Chondrocyte (in vitro differentiated cells): ENCODE measurements around the gene IQCE. TPM values are rescaled to one million over a fixed set of nuclear protein-coding genes. Genes with fewer than 3 reads are reported as not detected.
A peak's percentile ranks its signal among the peaks of the same experiment; 100 is the strongest.

Source experiments
- DNase-seq: peaks from one replicate; pipeline ENCODE4 v3.0.0; 2021; ENCODE audit warnings: mixed read lengths, low spot score
- H3K27ac Mint-ChIP-seq: one replicate; pipeline ENCODE4 v1.8.0; 2021; ENCODE audit warnings: mild to moderate bottlenecking, moderate library complexity, mixed read lengths; ENCODE audit not compliant: unreplicated experiment
- H3K27me3 Mint-ChIP-seq: 2 replicates; pipeline ENCODE4 v1.8.0; 2021; ENCODE audit warnings: low read depth, mixed read lengths
- H3K36me3 Mint-ChIP-seq: 2 replicates; pipeline ENCODE4 v1.8.0; 2021; ENCODE audit warnings: low read depth, mixed read lengths
- H3K4me1 Mint-ChIP-seq: 2 replicates; pipeline ENCODE4 v1.8.0; 2021; ENCODE audit warnings: low read depth, mild to moderate bottlenecking, mixed read lengths
- H3K4me3 Mint-ChIP-seq: one replicate; pipeline ENCODE4 v1.8.0; 2021; ENCODE audit warnings: mild to moderate bottlenecking, moderate library complexity, mixed read lengths; ENCODE audit not compliant: unreplicated experiment
- H3K9me3 Mint-ChIP-seq: 2 replicates; pipeline ENCODE4 v1.8.0; 2021; ENCODE audit warnings: low read depth, mixed read lengths
- CTCF ChIP-seq: fragments of 200-600 bp; sonication (generic); IDR thresholded peaks from 2 replicates; pipeline ENCODE4 v1.5.0; 2021; ENCODE audit warnings: antibody characterized with exemption, mild to moderate bottlenecking, moderate library complexity
- long read RNA-seq: library from polyadenylated mRNA; stranded (forward); transcript quantifications from one replicate; pipeline ENCODE4 v2.0.0, GENCODE V29; 2021
- total RNA-seq: library from RNA; stranded (reverse); gene quantifications from 3 replicates; pipeline ENCODE4 v1.2.1, GENCODE V29; 2021

The IQCE gene
- 9.3 to 20.2 TPM (median 10.0 TPM) in 3 replicates for total RNA-seq
- long read RNA-seq, partial matches to known transcripts: 0 of 8 reads
- long read RNA-seq, other reads (novel, unspliced or antisense): 6 of 8 reads

- Mint-ChIP-seq H3K9me3 (no peaks in the 10 kb centered on the region), H3K4me3 (peak within 1 kb of the TSS; percentile 68), H3K27me3 (no peaks in the 10 kb centered on the region), H3K27ac (peak within 1 kb of the TSS; percentile 59), H3K4me1 (peaks cover 30% of the 10 kb centered on the region), H3K36me3 (no peaks in the 10 kb centered on the region)
- DNase-seq: peak; percentile 97
- TF ChIP-seq CTCF: peak; percentile 24
Measured at GRCh38 chr7:2558629-2559282, at the start of gene IQCE. Gene IQCE (plus strand): TSS chr7:2558979. CDS start chr7:2559182, 203 bp downstream.

- Mint-ChIP-seq H3K9me3 (no peaks in the 10 kb centered on the region), H3K27me3 (no peaks in the 10 kb centered on the region), H3K27ac (no peak overlapping the region), H3K4me3 (no peak overlapping the region), H3K36me3 (no peaks in the 10 kb centered on the region), H3K4me1 (peaks cover 22% of the 10 kb centered on the region)
- TF ChIP-seq CTCF: no peak
- no peak for DNase-seq
Measured at GRCh38 chr7:2509298-2509906, 49.4 kb upstream of the IQCE start.

GRCh38 chr7:2510130-2510776 is 48.5 kb upstream of the IQCE start:
- no peaks in the 10 kb centered on the region for H3K36me3 Mint-ChIP-seq
- H3K27ac Mint-ChIP-seq: no peak overlapping the region
- no peak for DNase-seq
- H3K4me3 Mint-ChIP-seq: no peak overlapping the region
- H3K27me3 Mint-ChIP-seq: no peaks in the 10 kb centered on the region
- no peak for TF ChIP-seq CTCF
- no peaks in the 10 kb centered on the region for H3K9me3 Mint-ChIP-seq
- H3K4me1 Mint-ChIP-seq: peaks cover 22% of the 10 kb centered on the region

GRCh38 chr7:2510909-2511768 is 47.6 kb upstream of the IQCE start:
- Mint-ChIP-seq H3K9me3 (no peaks in the 10 kb centered on the region), H3K4me3 (no peak overlapping the region), H3K27ac (no peak overlapping the region), H3K27me3 (no peaks in the 10 kb centered on the region), H3K36me3 (no peaks in the 10 kb centered on the region), H3K4me1 (peaks cover 29% of the 10 kb centered on the region)
- TF ChIP-seq CTCF: no peak
- no peak for DNase-seq

- no peaks in the 10 kb centered on the region for H3K27me3 Mint-ChIP-seq
- H3K4me1 Mint-ChIP-seq: peaks cover 36% of the 10 kb centered on the region
- no peak overlapping the region for H3K27ac Mint-ChIP-seq
- no peaks in the 10 kb centered on the region for H3K9me3 Mint-ChIP-seq
- TF ChIP-seq CTCF: no peak
- H3K4me3 Mint-ChIP-seq: no peak overlapping the region
- H3K36me3 Mint-ChIP-seq: no peaks in the 10 kb centered on the region
- no peak for DNase-seq
Measured at GRCh38 chr7:2511769-2512168, 47.0 kb upstream of the IQCE start.
